Vagina (tissue), 2 donors: Measurements from ENCODE around the gene BMP8B. TPM values are rescaled to one million over a fixed set of nuclear protein-coding genes. Genes with fewer than 3 reads are reported as not detected.
"Not testable (repeated sequence)": the region's sequence is repeated elsewhere in the genome, so short reads cannot be mapped to it uniquely, and the experiment has no call there.

ENCODE experiments used
- DNase-seq, 2 donors: peaks; one replicate each; pipeline ENCODE4 v3.0.0-alpha.2; 2017; ENCODE audit errors: extremely low spot score in 2 of 2
- H3K27ac ChIP-seq: fragments of 200-600 bp; sonication (generic); one replicate; pipeline ENCODE4 v1.5.1; 2019
- H3K27me3 ChIP-seq: fragments of 200-600 bp; sonication (generic); one replicate; pipeline ENCODE4 v1.5.1; 2019
- H3K36me3 ChIP-seq, 2 donors: fragments of 200-600 bp; sonication (generic); one replicate each; pipeline ENCODE4 v1.5.1; 2017 to 2019
- H3K4me1 ChIP-seq: fragments of 200-600 bp; sonication (generic); one replicate; pipeline ENCODE4 v1.5.1; 2019
- H3K4me3 ChIP-seq, 2 donors: fragments of 200-600 bp; sonication (generic); 1 replicate in 1 of 2; 2 replicates in 1 of 2; pipeline ENCODE4 v1.5.1; 2016 to 2019
- H3K9me3 ChIP-seq: fragments of 200-600 bp; sonication (generic); one replicate; pipeline ENCODE4 v1.5.1; 2019
- CTCF ChIP-seq, 3 experiments: fragments of 450-650 bp in 2 of 3; fragments of 200-600 bp in 1 of 3; sonication (generic) in 1 of 3; IDR thresholded peaks; one replicate each; pipeline ENCODE4 v1.5.1; 2017 to 2019; ENCODE audit warnings: antibody characterized with exemption in 3 of 3, mild to moderate bottlenecking in 2 of 3, moderate library complexity in 2 of 3
- POLR2A ChIP-seq, 2 donors: fragments of 450-650 bp; IDR thresholded peaks; one replicate each; pipeline ENCODE4 v1.6.1; 2017; ENCODE audit warnings: antibody characterized with exemption in 2 of 2, mild to moderate bottlenecking in 2 of 2, moderate library complexity in 2 of 2
- POLR2AphosphoS5 ChIP-seq, 2 donors: sonication (generic); formaldehyde crosslinking; IDR thresholded peaks; one replicate each; pipeline ENCODE4 v1.9.0; 2017; ENCODE audit warnings: antibody characterized with exemption in 2 of 2, mild to moderate bottlenecking in 2 of 2, low read depth in 1 of 2; ENCODE audit not compliant: insufficient read depth in 1 of 2
- intact Hi-C: fragments of 100-400 bp; cut with DNase I; formaldehyde crosslinking; loops from one replicate; pipeline ENCODE4 v1.15.1; 2023
- total RNA-seq: library from RNA; depleted of rRNA; stranded (reverse); fragments of >200 nt; gene quantifications from one replicate; pipeline ENCODE4 v1.2.3, GENCODE V29; 2016

Gene BMP8B
- total RNA-seq, 1 donor from 2014 or later: 0.98 TPM

GRCh38 chr1:39763619-39764374 is 24.9 kb downstream of the BMP8B start:
- H3K9me3 ChIP-seq, H3K27ac ChIP-seq, intact Hi-C loops: not testable (repeated sequence)

GRCh38 chr1:39762550-39763540 is 25.8 kb downstream of the BMP8B start:
- Histone ChIP-seq H3K4me3 (no peak overlapping the region), H3K27ac (no peak overlapping the region), H3K4me1 (no peaks in the 10 kb centered on the region), H3K36me3 (peaks cover 0 to 5% of the 10 kb centered on the region in 2 donors), H3K9me3 (no peaks in the 10 kb centered on the region), H3K27me3 (no peaks in the 10 kb centered on the region)
- intact Hi-C loops: no loop called here
- no peak for DNase-seq
- TF ChIP-seq POLR2AphosphoS5 (IDR thresholded peaks at IDR 0.05; ENCODE audit: insufficient read depth in 1 of 2, low read depth in 1 of 2): no peak
- no peak for TF ChIP-seq CTCF (IDR thresholded peaks at IDR 0.05)
- TF ChIP-seq POLR2A (IDR thresholded peaks at IDR 0.05): no peak

More at GRCh38 chr1:39763619-39764374, 24.9 kb downstream of the BMP8B start:
- not testable (repeated sequence) for H3K4me3 ChIP-seq, H3K27me3 ChIP-seq, DNase-seq, H3K4me1 ChIP-seq, H3K36me3 ChIP-seq

GRCh38 chr1:39761557-39762260 is 27.0 kb downstream of the BMP8B start:
- H3K27ac ChIP-seq: no peak overlapping the region
- intact Hi-C loops: no loop called here
- no peaks in the 10 kb centered on the region for H3K27me3 ChIP-seq
- H3K36me3 ChIP-seq: peaks cover 0 to 9% of the 10 kb centered on the region in 2 donors
- no peaks in the 10 kb centered on the region for H3K9me3 ChIP-seq
- no peak for DNase-seq
- TF ChIP-seq CTCF (IDR thresholded peaks at IDR 0.05): no peak
- no peak for TF ChIP-seq POLR2AphosphoS5 (IDR thresholded peaks at IDR 0.05; ENCODE audit: insufficient read depth in 1 of 2, low read depth in 1 of 2)
- TF ChIP-seq POLR2A (IDR thresholded peaks at IDR 0.05): no peak
- H3K4me3 ChIP-seq: no peak overlapping the region
- H3K4me1 ChIP-seq: no peaks in the 10 kb centered on the region

GRCh38 chr1:39761016-39761415 is 27.6 kb downstream of the BMP8B start:
- Histone ChIP-seq H3K27ac (no peak overlapping the region), H3K9me3 (no peaks in the 10 kb centered on the region), H3K36me3 (peaks cover 0 to 12% of the 10 kb centered on the region in 2 donors), H3K4me3 (no peak overlapping the region), H3K4me1 (no peaks in the 10 kb centered on the region), H3K27me3 (no peaks in the 10 kb centered on the region)
- intact Hi-C loops: no loop called here
- TF ChIP-seq POLR2AphosphoS5 (IDR thresholded peaks at IDR 0.05; ENCODE audit: insufficient read depth in 1 of 2, low read depth in 1 of 2): no peak
- TF ChIP-seq POLR2A (IDR thresholded peaks at IDR 0.05): no peak
- TF ChIP-seq CTCF (IDR thresholded peaks at IDR 0.05): no peak
- DNase-seq: no peak
